Pancreas (tissue), 10 donors: ENCODE data around the gene SEC22A. TPM values are rescaled to one million over a fixed set of nuclear protein-coding genes. Genes with fewer than 3 reads are reported as not detected.

Experiments used
- ATAC-seq, 4 donors: fragments of 200-7000 bp; cut with Tn5 transposase; one replicate each; pipeline versions ENCODE4 v1.8.0 to v1.9.1; 2020; ENCODE audit warnings: mild to moderate bottlenecking in 4 of 4, moderate library complexity in 4 of 4
- DNase-seq, 6 donors: peaks; one replicate each; pipeline ENCODE4 v3.0.0-alpha.2; 2020
- FAIRE-seq: peaks from 2 replicates; lab custom pipeline; 2012; peaks lifted over from hg19 to GRCh38; lab: Jason Lieb, UNC
- H3K27ac ChIP-seq, 4 donors: fragments of 200-600 bp; sonication (generic); 1 replicate in 3 of 4; 2 replicates in 1 of 4; pipeline versions ENCODE4 v1.5.0 to v1.8.0; 2020
- H3K27me3 ChIP-seq, 4 donors: fragments of 200-600 bp; one replicate each; pipeline ENCODE4 v1.8.0; 2021
- H3K36me3 ChIP-seq, 3 donors: fragments of 200-600 bp; sonication (generic) in 1 of 3; one replicate each; pipeline versions ENCODE4 v1.5.0 to v1.8.0; 2020 to 2021
- H3K4me1 ChIP-seq, 3 donors: fragments of 200-600 bp; one replicate each; pipeline ENCODE4 v1.8.0; 2021
- H3K4me3 ChIP-seq, 4 donors: fragments of 200-600 bp; sonication (generic) in 2 of 4; one replicate each; pipeline versions ENCODE4 v1.5.0 to v1.8.0; 2020 to 2021
- H3K9me3 ChIP-seq, 4 donors: fragments of 200-600 bp; one replicate each; pipeline ENCODE4 v1.8.0; 2021
- CTCF ChIP-seq, 4 donors: fragments of 200-600 bp; sonication (generic) in 3 of 4; IDR thresholded peaks; one replicate each; pipeline versions ENCODE4 v1.5.0 to v1.8.0; 2021; ENCODE audit warnings: antibody characterized with exemption in 4 of 4
- WGBS, 2 donors: extraction: QIAGEN DNeasy Blood & Tissue Kit; methylation state at CpG; one replicate each; pipeline ENCODE4 v1.1.7; 2013; 5-methylcytosine and 5-hydroxymethylcytosine counted together
- intact Hi-C, 3 donors: fragments of 100-400 bp; cut with DNase I; formaldehyde crosslinking; loops; one replicate each; pipeline versions ENCODE4 v1.11.1 to v1.14.2; 2022
- polyA plus RNA-seq, 2 donors: library from polyadenylated mRNA; stranded (reverse); fragments of 200-250 nt; gene quantifications; one replicate each; pipeline ENCODE4 v1.2.3, GENCODE V29; 2013
- total RNA-seq, 6 donors: library from RNA; stranded (reverse); fragmentation: NEBNext Ultra II Directional in 4 of 6; extraction: Animal tissue kit (Norgen Biotek cat#: 25700) in 4 of 6; gene quantifications; one replicate each; pipeline versions ENCODE4 v1.2.1 to v1.2.4, GENCODE V29; 2021 to 2023
- donor health status: healthy with polysubstance abuse.
- donor health status: DM: no; HTN: no; CAD: no; lungs with moderate emphysema.
- donor health status: DM: no; HTN: no; CAD: no.
- donor health status: control.
- donor health status: control.
- donor health status: Bipolar disorder and iron deficiency.
- donor health status: DM: yes; HTN: yes; CAD: no.
- donor health status: DM: no; HTN: no; CAD: no.
- donor health status: DM: no; HTN: no; CAD: no.
- donor health status: DM: yes; HTN: yes; CAD: no.

The SEC22A gene
- total and polyA plus RNA-seq, 8 donors: 3.3 to 12.5 (median 7.2) TPM

- no peaks in the 10 kb centered on the region for H3K36me3 ChIP-seq
- H3K27me3 ChIP-seq: no peaks in the 10 kb centered on the region
- peak in 1 of 6 donors; percentile 45 for DNase-seq
- no peak for TF ChIP-seq CTCF (IDR thresholded peaks at IDR 0.05)
- 72 to 85% methylated on average over 7 of the region's 7 CpGs for WGBS, 2 donors
- no peak overlapping the region for H3K27ac ChIP-seq
- no peaks in the 10 kb centered on the region for H3K9me3 ChIP-seq
- no peak for FAIRE-seq
- H3K4me1 ChIP-seq: no peaks in the 10 kb centered on the region
- no peak overlapping the region for H3K4me3 ChIP-seq
- intact Hi-C loops: no loop called here
- ATAC-seq: no peak
Observed at GRCh38 chr3:123296261-123296660, 94.5 kb downstream of the SEC22A start.

GRCh38 chr3:123296836-123297626 is 95.3 kb downstream of the SEC22A start:
- H3K36me3 ChIP-seq: no peaks in the 10 kb centered on the region
- no peak for TF ChIP-seq CTCF (IDR thresholded peaks at IDR 0.05)
- 72 to 82% methylated on average over 13 of the region's 13 CpGs for WGBS, 2 donors
- FAIRE-seq: no peak
- intact Hi-C loops: no loop called here
- ATAC-seq: no peak
- no peaks in the 10 kb centered on the region for H3K4me1 ChIP-seq
- no peak overlapping the region for H3K4me3 ChIP-seq
- no peak overlapping the region for H3K27ac ChIP-seq
- H3K27me3 ChIP-seq: no peaks in the 10 kb centered on the region
- no peaks in the 10 kb centered on the region for H3K9me3 ChIP-seq
- peak in 2 of 6 donors; percentile 27 to 36 for DNase-seq

GRCh38 chr3:123297627-123297899 is 95.8 kb downstream of the SEC22A start:
- H3K36me3 ChIP-seq: no peaks in the 10 kb centered on the region
- FAIRE-seq: no peak
- intact Hi-C loops: no loop called here

GRCh38 chr3:123298903-123299302 is 97.2 kb downstream of the SEC22A start:
- no peak overlapping the region for H3K4me3 ChIP-seq
- no peak overlapping the region for H3K27ac ChIP-seq
- H3K4me1 ChIP-seq: no peaks in the 10 kb centered on the region
- WGBS, 2 donors: 58 to 67% methylated on average over 5 of the region's 5 CpGs
- no peak for TF ChIP-seq CTCF (IDR thresholded peaks at IDR 0.05)
- H3K27me3 ChIP-seq: no peaks in the 10 kb centered on the region
- DNase-seq (no peak), ATAC-seq (no peak), FAIRE-seq (no peak)
- intact Hi-C loops: no loop called here
- H3K9me3 ChIP-seq: no peaks in the 10 kb centered on the region
- H3K36me3 ChIP-seq: no peaks in the 10 kb centered on the region

More at GRCh38 chr3:123297627-123297899, 95.8 kb downstream of the SEC22A start:
- Histone ChIP-seq H3K27ac (no peak overlapping the region), H3K27me3 (no peaks in the 10 kb centered on the region), H3K9me3 (no peaks in the 10 kb centered on the region), H3K4me1 (no peaks in the 10 kb centered on the region), H3K4me3 (no peak overlapping the region)
- 86 to 91% methylated on average over 6 of the region's 6 CpGs for WGBS, 2 donors
- no peak for DNase-seq
- TF ChIP-seq CTCF (IDR thresholded peaks at IDR 0.05): no peak
- no peak for ATAC-seq

GRCh38 chr3:123299581-123299980 is 97.8 kb downstream of the SEC22A start:
- Histone ChIP-seq H3K27ac (no peak overlapping the region), H3K4me1 (no peaks in the 10 kb centered on the region), H3K27me3 (no peaks in the 10 kb centered on the region), H3K9me3 (no peaks in the 10 kb centered on the region), H3K36me3 (no peaks in the 10 kb centered on the region), H3K4me3 (no peak overlapping the region)
- no peak for TF ChIP-seq CTCF (IDR thresholded peaks at IDR 0.05)
- 73 to 85% methylated on average over 7 to 8 of the region's 8 CpGs for WGBS, 2 donors
- ATAC-seq: no peak
- peak in 2 of 6 donors; percentile 19 to 23 for DNase-seq
- FAIRE-seq: no peak
- intact Hi-C loops: no loop called here
